ENCODE measurements around the gene AGBL4.
A peak's percentile ranks its signal among the peaks of the same experiment; 100 is the strongest.

Gene AGBL4

GRCh38 chr1:48738356-48738755, 1285.4 kb downstream of the AGBL4 start:
- no peak for DNase-seq (ENCODE audit: low read depth in 2 of 2, low spot score in 1 of 2)

GRCh38 chr1:48735796-48736195, 1288.0 kb downstream of the AGBL4 start:
- DNase-seq (ENCODE audit: low read depth in 2 of 2, low spot score in 1 of 2), result no peak

GRCh38 chr1:48730164-48730910, 1293.4 kb downstream of the AGBL4 start:
- no peak for DNase-seq (ENCODE audit: low read depth in 2 of 2, low spot score in 1 of 2)

GRCh38 chr1:48728584-48728983, 1295.2 kb downstream of the AGBL4 start:
- no peak for DNase-seq (ENCODE audit: low read depth in 2 of 2, low spot score in 1 of 2)

- no peak for DNase-seq (ENCODE audit: low read depth in 2 of 2, low spot score in 1 of 2)
Measured at GRCh38 chr1:48726557-48727215, 1297.1 kb downstream of the AGBL4 start.

- no peak for DNase-seq (ENCODE audit: low read depth in 2 of 2, low spot score in 1 of 2)
Measured at GRCh38 chr1:48726139-48726538, 1297.6 kb downstream of the AGBL4 start.

- no peak for DNase-seq (ENCODE audit: low read depth in 2 of 2, low spot score in 1 of 2)
Measured at GRCh38 chr1:48725341-48726046, 1298.3 kb downstream of the AGBL4 start.

GRCh38 chr1:48720929-48721328, 1302.8 kb downstream of the AGBL4 start:
- DNase-seq (ENCODE audit: low read depth in 2 of 2, low spot score in 1 of 2), result no peak

GRCh38 chr1:48718705-48719104, 1305.0 kb downstream of the AGBL4 start:
- no peak for DNase-seq (ENCODE audit: low read depth in 2 of 2, low spot score in 1 of 2)

- DNase-seq (ENCODE audit: low read depth in 2 of 2, low spot score in 1 of 2), result no peak
Measured at GRCh38 chr1:48718116-48718630, 1305.6 kb downstream of the AGBL4 start.

- no peak for DNase-seq (ENCODE audit: low read depth in 2 of 2, low spot score in 1 of 2)
Measured at GRCh38 chr1:48717082-48717481, 1306.7 kb downstream of the AGBL4 start.

GRCh38 chr1:48715921-48716320, 1307.8 kb downstream of the AGBL4 start:
- no peak for DNase-seq (ENCODE audit: low read depth in 2 of 2, low spot score in 1 of 2)

GRCh38 chr1:48710915-48711314, 1312.8 kb downstream of the AGBL4 start:
- DNase-seq (ENCODE audit: low read depth in 2 of 2, low spot score in 1 of 2), result no peak

GRCh38 chr1:48710318-48710717, 1313.4 kb downstream of the AGBL4 start:
- DNase-seq (ENCODE audit: low read depth in 2 of 2, low spot score in 1 of 2), result no peak

GRCh38 chr1:48704736-48705135, 1319.0 kb downstream of the AGBL4 start:
- DNase-seq (ENCODE audit: low read depth in 2 of 2, low spot score in 1 of 2), result no peak

GRCh38 chr1:48701445-48701844, 1322.3 kb downstream of the AGBL4 start:
- DNase-seq (ENCODE audit: low read depth in 2 of 2, low spot score in 1 of 2), result no peak

GRCh38 chr1:48697066-48697707, 1326.6 kb downstream of the AGBL4 start:
- DNase-seq (ENCODE audit: low read depth in 2 of 2, low spot score in 1 of 2), result peak in 1 of 2 donors; percentile 36

- DNase-seq (ENCODE audit: low read depth in 2 of 2, low spot score in 1 of 2), result no peak
Measured at GRCh38 chr1:48695161-48695560, 1328.6 kb downstream of the AGBL4 start.

GRCh38 chr1:48693674-48694320, 1330.0 kb downstream of the AGBL4 start:
- DNase-seq (ENCODE audit: low read depth in 2 of 2, low spot score in 1 of 2), result no peak

GRCh38 chr1:48693180-48693579, 1330.6 kb downstream of the AGBL4 start:
- DNase-seq (ENCODE audit: low read depth in 2 of 2, low spot score in 1 of 2), result no peak

- no peak for DNase-seq (ENCODE audit: low read depth in 2 of 2, low spot score in 1 of 2)
Measured at GRCh38 chr1:48692235-48692634, 1331.5 kb downstream of the AGBL4 start.
